GM12878 (cell line): Measurements from ENCODE around the gene CIDEA. TPM values are rescaled to one million over a fixed set of nuclear protein-coding genes. Genes with fewer than 3 reads are reported as not detected.

Experiments used
- ATAC-seq: fragments of 200-7000 bp; cut with Tn5 transposase; 3 replicates; pipeline ENCODE4 v1.9.1; 2020; ENCODE audit warnings: mild to moderate bottlenecking, moderate library complexity
- BruUV-seq: library from RNA; stranded (reverse); fragments of 400-500 nt; replicated peaks from 2 replicates; lab custom pipeline; 2021; lab: Mats Ljungman, UMichigan
- CTCF ChIA-PET: fragments of 300-600 bp; sonication (Branson Sonifier 250); formaldehyde crosslinking; extraction: SDS; loops from one replicate; lab custom pipeline; 2021; ENCODE audit warnings: inconsistent platforms; lab: Yijun Ruan, JAX
- POLR2A ChIA-PET: fragments of 350-600 bp; formaldehyde crosslinking; extraction: SDS; loops from one replicate; lab custom pipeline; 2021; ENCODE audit warnings: inconsistent platforms; lab: Charles Lee
- RAD21 ChIA-PET: fragments of 300-600 bp; sonication (Branson Sonifier 250); formaldehyde crosslinking; loops from one replicate; lab custom pipeline; 2023; ENCODE audit warnings: antibody characterized with exemption; ENCODE audit not compliant: unreplicated experiment; lab: Charles Lee
- SMC1A ChIA-PET: fragments of 300-600 bp; sonication (Branson Sonifier 250); formaldehyde crosslinking; loops from one replicate; lab custom pipeline; 2023; ENCODE audit not compliant: unreplicated experiment, uncharacterized antibody; lab: Charles Lee
- DNase-seq: peaks from one replicate; pipeline ENCODE4 v3.0.0-alpha.2; 2011; ENCODE audit warnings: low read depth, low spot score
- FAIRE-seq: peaks from 3 replicates; lab custom pipeline; 2011; peaks lifted over from hg19 to GRCh38; lab: Jason Lieb, UNC
- H2AFZ ChIP-seq: 2 replicates; pipeline ENCODE4 v1.6.0; 2011; ENCODE audit warnings: low read depth, low read length, control low read depth; ENCODE audit not compliant: control insufficient read depth
- H3K27ac ChIP-seq: 2 replicates; pipeline ENCODE4 v1.5.1; 2011; ENCODE audit warnings: control low read depth; ENCODE audit not compliant: control insufficient read depth, insufficient read depth
- H3K27me3 ChIP-seq, 2 experiments: replicated peaks in 1 of 2; 2 replicates each; pipeline versions ENCODE4 v1.6.0 to v1.6.1; 2011; ENCODE audit warnings: low read length in 1 of 2; ENCODE audit not compliant: control insufficient read depth in 2 of 2, insufficient read depth in 2 of 2
- H3K36me3 ChIP-seq, 2 experiments: 2 replicates each; pipeline ENCODE4 v1.5.1; 2011; ENCODE audit warnings: low read length in 1 of 2; ENCODE audit not compliant: control insufficient read depth in 2 of 2, insufficient read depth in 2 of 2
- H3K4me1 ChIP-seq: 2 replicates; pipeline ENCODE4 v1.6.1; 2011; ENCODE audit warnings: mild to moderate bottlenecking, low read length, moderate library complexity, mixed read lengths; ENCODE audit not compliant: control insufficient read depth, insufficient read depth
- H3K4me2 ChIP-seq: 2 replicates; pipeline ENCODE4 v1.6.0; 2011; ENCODE audit warnings: control low read depth; ENCODE audit not compliant: control insufficient read depth, insufficient read depth
- H3K4me3 ChIP-seq: fragments of 200-600 bp; sonication (generic); 2 replicates; pipeline ENCODE4 v1.5.1; 2016
- H3K79me2 ChIP-seq: 2 replicates; pipeline ENCODE4 v1.6.0; 2011; ENCODE audit warnings: low read length; ENCODE audit not compliant: control insufficient read depth, insufficient read depth
- H3K9ac ChIP-seq: 2 replicates; pipeline ENCODE4 v1.8.0; 2011; ENCODE audit warnings: low read length, control low read depth, mixed read lengths; ENCODE audit not compliant: control insufficient read depth, insufficient read depth
- H3K9me3 ChIP-seq: replicated peaks from 3 replicates; pipeline ENCODE4 v1.5.1; 2011; ENCODE audit warnings: mild to moderate bottlenecking, low read length; ENCODE audit not compliant: control insufficient read depth, insufficient read depth
- H4K20me1 ChIP-seq: 2 replicates; pipeline ENCODE4 v1.6.0; 2011; ENCODE audit not compliant: control insufficient read depth, insufficient read depth
- CHD1 ChIP-seq: IDR thresholded peaks from 2 replicates; pipeline ENCODE4 v1.6.1; 2012; ENCODE audit warnings: low read depth, low read length, improper control_type of control experiment
- FOS ChIP-seq: IDR thresholded peaks from 3 replicates; pipeline ENCODE4 v1.6.1; 2011; ENCODE audit warnings: borderline replicate concordance; ENCODE audit not compliant: insufficient read length; ENCODE audit errors: extremely low read depth
- HDAC2 ChIP-seq: fragments of 200-600 bp; sonication (generic); IDR thresholded peaks from 2 replicates; pipeline ENCODE4 v1.6.1; 2017
- KLF5 ChIP-seq: fragments of 450-650 bp; IDR thresholded peaks from 2 replicates; pipeline ENCODE4 v1.6.1; 2014; ENCODE audit warnings: mild to moderate bottlenecking; ENCODE audit not compliant: partially characterized antibody
- RELA ChIP-seq: fragments of 450-650 bp; IDR thresholded peaks from 2 replicates; pipeline ENCODE4 v1.8.0; 2014; ENCODE audit warnings: borderline replicate concordance; ENCODE audit not compliant: partially characterized antibody
- RFX5 ChIP-seq: IDR thresholded peaks from 2 replicates; pipeline ENCODE4 v1.6.1; 2011; ENCODE audit warnings: low read depth, low read length, improper control_type of control experiment
- SMAD1 ChIP-seq: fragments of 450-650 bp; IDR thresholded peaks from 2 replicates; pipeline ENCODE4 v1.6.1; 2018; ENCODE audit warnings: mild to moderate bottlenecking, low read depth; ENCODE audit not compliant: partially characterized antibody
- STAT1 ChIP-seq: fragments of 450-650 bp; conservative IDR thresholded peaks from 2 replicates; pipeline ENCODE4 v1.6.1; 2014; ENCODE audit warnings: antibody characterized with exemption, mild to moderate bottlenecking
- TAF1 ChIP-seq: IDR thresholded peaks from 2 replicates; pipeline ENCODE4 v1.6.1; 2011; ENCODE audit warnings: mild to moderate bottlenecking, low read depth, low read length, borderline replicate concordance
- ZNF622 ChIP-seq: fragments of 450-650 bp; IDR thresholded peaks from 2 replicates; pipeline ENCODE4 v1.6.1; 2017; ENCODE audit warnings: mild to moderate bottlenecking, inconsistent platforms
- WGBS: methylation state at CpG from one replicate; pipeline ENCODE4 v1.1.6; 2016; ENCODE audit warnings: low lambda C conversion rate; ENCODE audit not compliant: insufficient replicate concordance, insufficient coverage; ENCODE audit errors: missing lambda C conversion rate; 5-methylcytosine and 5-hydroxymethylcytosine counted together
- in situ Hi-C: fragments of 300-500 bp; cut with MboI; formaldehyde crosslinking; loops from 9 replicates; pipeline ENCODE4 v1.14.3; 2018; ENCODE audit warnings: mixed read lengths
- intact Hi-C: fragments of 100-400 bp; cut with micrococcal nuclease; formaldehyde crosslinking; loops from one replicate; pipeline ENCODE4 v1.14.2; 2022; ENCODE audit not compliant: unreplicated experiment
- polyA plus RNA-seq, 11 experiments: library from polyadenylated mRNA; depleted of rRNA in 4 of 11; unstranded in 6 of 11; stranded (reverse) in 5 of 11; fragments of >200 nt; fragmentation: Nextera tagmentation in 4 of 11; fragmentation: Illumina TruSeq in 1 of 11; extraction: Ambion mirVana in 4 of 11; extraction: Trizol in 1 of 11; gene quantifications; 1 replicate in 1 of 11; 2 replicates in 10 of 11; pipeline versions ENCODE4 v1.2.1 to v1.2.3, GENCODE V29; 2011 to 2016; ENCODE audit warnings: inconsistent platforms in 2 of 11, missing spikeins in 2 of 11, low read depth in 1 of 11
- total RNA-seq, 4 experiments: library from RNA; depleted of rRNA in 3 of 4; stranded (reverse); fragments of >200 nt in 3 of 4; fragmentation: Illumina TruSeq in 1 of 4; extraction: Trizol in 1 of 4; gene quantifications; 2 replicates each; pipeline versions ENCODE4 v1.2.1 to v1.2.3, GENCODE V29; 2013 to 2021
- TF ChIP-seq, protein P1 (sequence below): fragments of 450-650 bp; IDR thresholded peaks from 2 replicates; pipeline ENCODE4 v1.6.1; 2017; ENCODE audit warnings: low read depth, mild to moderate bottlenecking, moderate library complexity

CIDEA gene
- total and polyA plus RNA-seq, 10 of the 15 experiments (the other 5 are each of a cell fraction or from before 2014, with no cell fraction given): not detected

DNA sequence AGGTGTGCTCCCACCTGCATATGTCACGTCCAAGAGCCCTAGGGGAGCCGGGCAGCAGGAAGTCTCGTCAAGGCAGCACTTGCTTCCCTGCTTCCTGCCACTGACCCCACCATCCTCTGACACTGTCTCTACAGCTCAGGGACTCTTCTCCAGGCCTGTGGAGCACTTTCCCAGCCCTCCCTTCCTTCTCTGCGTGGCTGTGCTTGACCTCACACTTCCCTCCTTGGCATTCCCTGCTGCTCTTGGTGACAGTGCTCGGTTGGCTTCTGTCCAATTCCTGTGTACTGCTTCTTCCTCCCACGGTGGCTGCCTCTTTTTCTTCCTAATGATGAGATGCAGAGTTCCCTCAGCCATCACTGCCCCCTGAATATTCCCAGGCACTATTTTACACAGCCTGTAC lies 2.8 kb downstream of the CIDEA start:
- DNase-seq: no peak
- no TSS peak for BruUV-seq
- Histone ChIP-seq H3K9ac (no peak overlapping the region), H3K4me2 (no peak overlapping the region), H3K9me3 (no peaks in the 10 kb centered on the region), H3K36me3 (no peaks in the 10 kb centered on the region), H3K27ac (no peak overlapping the region), H3K27me3 (peaks cover 3 to 16% of the 10 kb centered on the region in 2 experiments), H4K20me1 (no peaks in the 10 kb centered on the region), H3K79me2 (no peaks in the 10 kb centered on the region), H3K4me3 (no peak overlapping the region)
- in situ Hi-C loops (no loop called here), intact Hi-C loops (no loop called here)
- ChIA-PET POLR2A (no interaction called here), CTCF (interaction anchor here (0.8 kb wide), 1 partner anchor 15 kb away, joined by 4 read pairs; no protein-coding TSS in a partner anchor), RAD21 (no interaction called here), SMC1A (no interaction called here)
- no peak for FAIRE-seq
- ATAC-seq: no peak
- WGBS: 13% methylated on average over 6 of the region's 6 CpGs
- TF ChIP-seq ZNF622 (no peak), RELA (no peak), KLF5 (no peak), SMAD1 (no peak), RFX5 (no peak), CHD1 (no peak), HDAC2 (no peak), TAF1 (no peak), STAT1 (no peak), FOS (no peak)
- TF ChIP-seq, protein P1, sequence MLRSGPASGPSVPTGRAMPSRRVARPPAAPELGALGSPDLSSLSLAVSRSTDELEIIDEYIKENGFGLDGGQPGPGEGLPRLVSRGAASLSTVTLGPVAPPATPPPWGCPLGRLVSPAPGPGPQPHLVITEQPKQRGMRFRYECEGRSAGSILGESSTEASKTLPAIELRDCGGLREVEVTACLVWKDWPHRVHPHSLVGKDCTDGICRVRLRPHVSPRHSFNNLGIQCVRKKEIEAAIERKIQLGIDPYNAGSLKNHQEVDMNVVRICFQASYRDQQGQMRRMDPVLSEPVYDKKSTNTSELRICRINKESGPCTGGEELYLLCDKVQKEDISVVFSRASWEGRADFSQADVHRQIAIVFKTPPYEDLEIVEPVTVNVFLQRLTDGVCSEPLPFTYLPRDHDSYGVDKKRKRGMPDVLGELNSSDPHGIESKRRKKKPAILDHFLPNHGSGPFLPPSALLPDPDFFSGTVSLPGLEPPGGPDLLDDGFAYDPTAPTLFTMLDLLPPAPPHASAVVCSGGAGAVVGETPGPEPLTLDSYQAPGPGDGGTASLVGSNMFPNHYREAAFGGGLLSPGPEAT: no peak
- TF ChIP-seq, all 136 proteins: peak for 0
- no peak overlapping the region for H2AFZ ChIP-seq
- H3K4me1 ChIP-seq: no peaks in the 10 kb centered on the region
